ENCODE data around the gene RNF44.

Gene RNF44

GRCh38 chr5:176547802-176548201, 10.6 kb upstream of the RNF44 start:
- no peak overlapping the region for H3K9ac ChIP-seq (ENCODE audit: insufficient read length)
- H3K27ac ChIP-seq = no peak overlapping the region
- H3K4me3 ChIP-seq = no peak overlapping the region
- no peak for DNase-seq (ENCODE audit: low read depth, low spot score)
- no peaks in the 10 kb centered on the region for H3K9me3 ChIP-seq (ENCODE audit: low read depth, low read length)
- TF ChIP-seq EZH2 (IDR thresholded peaks at IDR 0.05) = no peak
- TF ChIP-seq FOXP2 (optimal IDR thresholded peaks at IDR 0.05; ENCODE audit: control extremely low read depth, extremely low read length, insufficient read depth) = no peak
- no peak for TF ChIP-seq POLR2AphosphoS5 (IDR thresholded peaks at IDR 0.05; ENCODE audit: borderline replicate concordance, low read depth, low read length)
- no peaks in the 10 kb centered on the region for H3K36me3 ChIP-seq (ENCODE audit: insufficient read depth, low read length)

GRCh38 chr5:176545737-176546509, 8.7 kb upstream of the RNF44 start:
- Histone ChIP-seq H3K9ac (ENCODE audit: insufficient read length) (no peak overlapping the region), H3K27ac (no peak overlapping the region), H3K36me3 (ENCODE audit: insufficient read depth, low read length) (no peaks in the 10 kb centered on the region), H3K9me3 (ENCODE audit: low read depth, low read length) (no peaks in the 10 kb centered on the region), H3K4me3 (no peak overlapping the region)
- no peak for DNase-seq (ENCODE audit: low read depth, low spot score)
- TF ChIP-seq POLR2AphosphoS5 (IDR thresholded peaks at IDR 0.05; ENCODE audit: borderline replicate concordance, low read depth, low read length) (no peak), EZH2 (IDR thresholded peaks at IDR 0.05) (no peak), FOXP2 (optimal IDR thresholded peaks at IDR 0.05; ENCODE audit: control extremely low read depth, extremely low read length, insufficient read depth) (no peak)

- TF ChIP-seq EZH2 (IDR thresholded peaks at IDR 0.05) (no peak), FOXP2 (optimal IDR thresholded peaks at IDR 0.05; ENCODE audit: control extremely low read depth, extremely low read length, insufficient read depth) (no peak), POLR2AphosphoS5 (IDR thresholded peaks at IDR 0.05; ENCODE audit: borderline replicate concordance, low read depth, low read length) (no peak)
- Histone ChIP-seq H3K9ac (ENCODE audit: insufficient read length) (no peak overlapping the region), H3K36me3 (ENCODE audit: insufficient read depth, low read length) (no peaks in the 10 kb centered on the region), H3K9me3 (ENCODE audit: low read depth, low read length) (no peaks in the 10 kb centered on the region), H3K27ac (no peak overlapping the region), H3K4me3 (no peak overlapping the region)
- DNase-seq (ENCODE audit: low read depth, low spot score) = no peak
These were observed 8.2 kb upstream of the RNF44 start for GRCh38 chr5:176545388-176545736.

GRCh38 chr5:176543428-176544182, 6.4 kb upstream of the RNF44 start:
- TF ChIP-seq EZH2 (IDR thresholded peaks at IDR 0.05) (no peak), POLR2AphosphoS5 (IDR thresholded peaks at IDR 0.05; ENCODE audit: borderline replicate concordance, low read depth, low read length) (peak; percentile 79), FOXP2 (optimal IDR thresholded peaks at IDR 0.05; ENCODE audit: control extremely low read depth, extremely low read length, insufficient read depth) (no peak)
- H3K27ac ChIP-seq = no peak overlapping the region

GRCh38 chr5:176542596-176543427, 5.6 kb upstream of the RNF44 start:
- no peaks in the 10 kb centered on the region for H3K9me3 ChIP-seq (ENCODE audit: low read depth, low read length)
- no peak for TF ChIP-seq POLR2AphosphoS5 (IDR thresholded peaks at IDR 0.05; ENCODE audit: borderline replicate concordance, low read depth, low read length)
- TF ChIP-seq EZH2 (IDR thresholded peaks at IDR 0.05) = no peak
- TF ChIP-seq FOXP2 (optimal IDR thresholded peaks at IDR 0.05; ENCODE audit: control extremely low read depth, extremely low read length, insufficient read depth) = no peak
- no peaks in the 10 kb centered on the region for H3K36me3 ChIP-seq (ENCODE audit: insufficient read depth, low read length)
- peak overlapping the region; percentile 79 for H3K9ac ChIP-seq (ENCODE audit: insufficient read length)
- no peak for DNase-seq (ENCODE audit: low read depth, low spot score)
- peak overlapping the region; percentile 88 for H3K4me3 ChIP-seq
- H3K27ac ChIP-seq = peak overlapping the region; percentile 36; the same call in 1 of the 2 replicates

More at GRCh38 chr5:176543428-176544182, 6.4 kb upstream of the RNF44 start:
- no peaks in the 10 kb centered on the region for H3K36me3 ChIP-seq (ENCODE audit: insufficient read depth, low read length)
- DNase-seq (ENCODE audit: low read depth, low spot score) = no peak
- no peaks in the 10 kb centered on the region for H3K9me3 ChIP-seq (ENCODE audit: low read depth, low read length)
- peak overlapping the region; percentile 64 for H3K9ac ChIP-seq (ENCODE audit: insufficient read length)
- H3K4me3 ChIP-seq = peak overlapping the region; percentile 84

- Histone ChIP-seq H3K4me3 (peak overlapping the region; percentile 88), H3K27ac (peak overlapping the region; percentile 74), H3K9me3 (ENCODE audit: low read depth, low read length) (no peaks in the 10 kb centered on the region), H3K36me3 (ENCODE audit: insufficient read depth, low read length) (no peaks in the 10 kb centered on the region), H3K9ac (ENCODE audit: insufficient read length) (peak overlapping the region; percentile 79)
- no peak for DNase-seq (ENCODE audit: low read depth, low spot score)
- TF ChIP-seq POLR2AphosphoS5 (IDR thresholded peaks at IDR 0.05; ENCODE audit: borderline replicate concordance, low read depth, low read length) (peak; percentile 50; the same call in 1 of the 2 replicates), FOXP2 (optimal IDR thresholded peaks at IDR 0.05; ENCODE audit: control extremely low read depth, extremely low read length, insufficient read depth) (no peak)
These were observed 5.0 kb upstream of the RNF44 start for GRCh38 chr5:176542135-176542595.

GRCh38 chr5:176541338-176542134, 4.3 kb upstream of the RNF44 start:
- DNase-seq (ENCODE audit: low read depth, low spot score) = no peak
- H3K9ac ChIP-seq (ENCODE audit: insufficient read length) = peak overlapping the region; percentile 37
- no peaks in the 10 kb centered on the region for H3K36me3 ChIP-seq (ENCODE audit: insufficient read depth, low read length)
- H3K9me3 ChIP-seq (ENCODE audit: low read depth, low read length) = no peaks in the 10 kb centered on the region
- H3K4me3 ChIP-seq = peak overlapping the region; percentile 88
- TF ChIP-seq FOXP2 (optimal IDR thresholded peaks at IDR 0.05; ENCODE audit: control extremely low read depth, extremely low read length, insufficient read depth) (peak; percentile 57), EZH2 (IDR thresholded peaks at IDR 0.05) (no peak), POLR2AphosphoS5 (IDR thresholded peaks at IDR 0.05; ENCODE audit: borderline replicate concordance, low read depth, low read length) (peak; percentile 60; the same call in 1 of the 2 replicates)
- H3K27ac ChIP-seq = peak overlapping the region; percentile 81

Measured in SK-N-MC (cell line).